Keratinocyte (primary cell): ENCODE results near the gene ZNF524. TPM values are rescaled to one million over a fixed set of nuclear protein-coding genes. Genes with fewer than 3 reads are reported as not detected.

Experiments
- DNase-seq: peaks from one replicate; pipeline ENCODE4 v3.0.0-alpha.2; 2011; ENCODE audit warnings: low read depth, missing footprints, low spot score
- FAIRE-seq: peaks from 2 replicates; lab custom pipeline; 2011; peaks lifted over from hg19 to GRCh38; lab: Jason Lieb, UNC
- H2AFZ ChIP-seq: 2 replicates; pipeline ENCODE4 v1.6.0; 2012; ENCODE audit warnings: low read length, control low read depth, inconsistent platforms; ENCODE audit not compliant: control insufficient read depth
- H3K27ac ChIP-seq: 2 replicates; pipeline ENCODE4 v1.5.1; 2011; ENCODE audit warnings: low read length; ENCODE audit not compliant: control insufficient read depth, insufficient read depth
- H3K27me3 ChIP-seq: 3 replicates; pipeline ENCODE4 v1.6.0; 2011; ENCODE audit warnings: low read length; ENCODE audit not compliant: control insufficient read depth, insufficient read depth; ENCODE audit errors: extremely low read depth
- H3K36me3 ChIP-seq, 2 experiments: 2 replicates in 1 of 2; 3 replicates in 1 of 2; pipeline ENCODE4 v1.5.1; 2011; ENCODE audit warnings: low read length in 2 of 2, mild to moderate bottlenecking in 1 of 2; ENCODE audit not compliant: control insufficient read depth in 2 of 2, insufficient read depth in 2 of 2; ENCODE audit errors: extremely low read depth in 1 of 2
- H3K4me1 ChIP-seq: 3 replicates; pipeline ENCODE4 v1.5.1; 2011; ENCODE audit warnings: low read length; ENCODE audit not compliant: control insufficient read depth, insufficient read depth; ENCODE audit errors: extremely low read depth
- H3K4me2 ChIP-seq: 3 replicates; pipeline ENCODE4 v1.6.0; 2011; ENCODE audit warnings: low read depth, low read length; ENCODE audit not compliant: control insufficient read depth, insufficient read depth; ENCODE audit errors: extremely low read depth
- H3K4me3 ChIP-seq, 3 experiments: fragments of 200-600 bp in 1 of 3; sonication (generic) in 1 of 3; 2 replicates in 2 of 3; 3 replicates in 1 of 3; pipeline ENCODE4 v1.5.1; 2011 to 2016; ENCODE audit warnings: low read length in 3 of 3, mild to moderate bottlenecking in 3 of 3, control low read depth in 2 of 3, inconsistent platforms in 1 of 3, low read depth in 1 of 3, mixed read lengths in 1 of 3, mixed run types in 1 of 3, moderate library complexity in 1 of 3; ENCODE audit not compliant: control insufficient read depth in 2 of 3, insufficient read depth in 2 of 3; ENCODE audit errors: extremely low read depth in 1 of 3
- H3K79me2 ChIP-seq: 2 replicates; pipeline ENCODE4 v1.6.0; 2012; ENCODE audit warnings: low read length; ENCODE audit not compliant: control insufficient read depth, insufficient read depth
- H3K9ac ChIP-seq: 3 replicates; pipeline ENCODE4 v1.6.0; 2011; ENCODE audit warnings: low read length; ENCODE audit not compliant: control insufficient read depth, insufficient read depth; ENCODE audit errors: extremely low read depth
- H3K9me1 ChIP-seq: 3 replicates; pipeline ENCODE4 v1.6.0; 2011; ENCODE audit warnings: low read length; ENCODE audit not compliant: control insufficient read depth, insufficient read depth; ENCODE audit errors: extremely low read depth
- H3K9me3 ChIP-seq: 2 replicates; pipeline ENCODE4 v1.5.1; 2012; ENCODE audit warnings: low read depth, low read length; ENCODE audit not compliant: control insufficient read depth
- H4K20me1 ChIP-seq: 3 replicates; pipeline ENCODE4 v1.6.0; 2011; ENCODE audit warnings: low read length; ENCODE audit not compliant: control insufficient read depth, insufficient read depth; ENCODE audit errors: extremely low read depth
- CTCF ChIP-seq, 3 experiments: IDR thresholded peaks in 1 of 3; conservative IDR thresholded peaks in 1 of 3; optimal IDR thresholded peaks in 1 of 3; 2 replicates in 2 of 3; 3 replicates in 1 of 3; pipeline versions ENCODE3 to v1.5.1; 2011; ENCODE audit warnings: low read length in 3 of 3, mild to moderate bottlenecking in 3 of 3, moderate library complexity in 2 of 3, control low read depth in 1 of 3, inconsistent platforms in 1 of 3; ENCODE audit not compliant: insufficient read depth in 2 of 3; ENCODE audit errors: extremely low read depth in 1 of 3
- EZH2 ChIP-seq: IDR thresholded peaks from one replicate; pipeline ENCODE4 v1.6.1; 2012; ENCODE audit warnings: inconsistent platforms, mild to moderate bottlenecking, low read length, moderate library complexity
- dilution Hi-C: fragments of 300-500 bp; cut with MboI; formaldehyde crosslinking; loops from one replicate; pipeline ENCODE4 v1.7.0; 2020; ENCODE audit warnings: low sequenced_read_pairs; ENCODE audit not compliant: extremely low pct_ligation_motif_present
- polyA plus RNA-seq, 5 experiments: library from polyadenylated mRNA; depleted of rRNA in 3 of 5; stranded (reverse) in 3 of 5; stranded (forward) in 1 of 5; unstranded in 1 of 5; fragments of >200 nt; gene quantifications; 1 replicate in 1 of 5; 2 replicates in 3 of 5; 3 replicates in 1 of 5; pipeline versions ENCODE4 v1.2.1 to v1.2.3, GENCODE V29; 2011 to 2012; ENCODE audit warnings: missing spikeins in 2 of 5, low read depth in 1 of 5, low replicate concordance in 1 of 5

Gene ZNF524
- polyA plus RNA-seq, 1 donor (not counting 4 experiments of a cell fraction or from before 2014, with no cell fraction given): 2.6 TPM

DNA sequence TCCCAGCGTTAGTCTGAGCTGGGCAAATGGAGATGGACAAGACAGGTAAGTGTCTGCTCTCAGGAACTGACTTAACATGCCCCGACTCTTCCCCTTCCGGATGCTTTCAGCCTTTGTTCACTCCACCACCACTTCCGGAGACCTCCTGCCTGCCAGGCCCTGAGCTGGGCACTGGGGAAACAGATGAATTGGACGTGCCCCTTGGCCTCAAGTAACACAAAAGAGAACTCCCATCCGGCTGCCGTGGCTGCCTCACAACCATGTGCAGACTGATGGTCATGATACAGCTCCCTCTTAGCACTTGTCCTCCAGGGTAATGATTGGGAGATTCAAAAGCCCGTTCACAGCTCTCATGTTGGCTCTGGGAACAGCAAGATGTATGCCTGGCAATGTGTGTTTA, 17.3 kb downstream of the ZNF524 start:
- peaks cover 3% of the 10 kb centered on the region for H4K20me1 ChIP-seq
- dilution Hi-C loops: no loop called here
- no peaks in the 10 kb centered on the region for H3K9me3 ChIP-seq
- no peak overlapping the region for H3K4me3 ChIP-seq
- peaks cover 4% of the 10 kb centered on the region for H3K79me2 ChIP-seq
- no peak overlapping the region for H3K9ac ChIP-seq
- H3K36me3 ChIP-seq: peaks cover 5 to 10% of the 10 kb centered on the region in 2 experiments
- H2AFZ ChIP-seq: no peak overlapping the region
- TF ChIP-seq CTCF (optimal IDR thresholded peaks at IDR 0.05 in 1 of 3, IDR thresholded peaks at IDR 0.05 in 1 of 3, conservative IDR thresholded peaks at IDR 0.05 in 1 of 3; ENCODE audit: extremely low read depth in 1 of 3, insufficient read depth in 2 of 3, low read length in 3 of 3) (no peak), EZH2 (no peak)
- no peaks in the 10 kb centered on the region for H3K27me3 ChIP-seq
- no peak overlapping the region for H3K4me2 ChIP-seq
- no peaks in the 10 kb centered on the region for H3K9me1 ChIP-seq
- DNase-seq (no peak), FAIRE-seq (no peak)
- no peak overlapping the region for H3K27ac ChIP-seq
- H3K4me1 ChIP-seq: no peaks in the 10 kb centered on the region

DNA sequence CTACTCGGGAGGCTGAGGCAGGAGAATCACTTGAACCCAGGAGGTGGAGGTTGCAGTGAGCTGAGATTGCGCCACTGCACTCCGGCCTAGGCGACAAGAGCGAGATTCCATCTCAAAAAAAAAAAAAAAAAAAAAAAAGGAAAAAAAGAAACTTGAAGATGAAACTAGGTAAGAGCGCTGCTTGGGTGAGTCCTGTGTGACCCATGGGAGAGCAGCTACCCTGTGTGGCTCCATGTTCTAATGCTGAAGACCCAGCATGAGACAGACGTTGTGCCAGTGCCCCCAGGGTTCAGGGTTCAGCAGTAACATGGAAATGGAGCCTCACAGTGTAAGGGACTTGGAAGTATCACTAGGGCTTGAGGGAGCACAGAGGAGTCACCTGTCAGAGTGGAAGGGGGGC, 18.3 kb downstream of the ZNF524 start:
- TF ChIP-seq EZH2 (no peak), CTCF (optimal IDR thresholded peaks at IDR 0.05 in 1 of 3, IDR thresholded peaks at IDR 0.05 in 1 of 3, conservative IDR thresholded peaks at IDR 0.05 in 1 of 3; ENCODE audit: extremely low read depth in 1 of 3, insufficient read depth in 2 of 3, low read length in 3 of 3) (no peak)
- Histone ChIP-seq H3K9me1 (no peaks in the 10 kb centered on the region), H4K20me1 (peaks cover 3% of the 10 kb centered on the region), H3K79me2 (peaks cover 2% of the 10 kb centered on the region), H2AFZ (no peak overlapping the region), H3K9ac (no peak overlapping the region), H3K9me3 (no peaks in the 10 kb centered on the region), H3K27me3 (no peaks in the 10 kb centered on the region), H3K27ac (no peak overlapping the region), H3K4me3 (no peak overlapping the region), H3K36me3 (peaks cover 5 to 8% of the 10 kb centered on the region in 2 experiments), H3K4me1 (peaks cover 1% of the 10 kb centered on the region), H3K4me2 (no peak overlapping the region)
- no peak for DNase-seq
- dilution Hi-C loops: no loop called here
- FAIRE-seq: no peak
